HEK293 (cell line): Measurements from ENCODE around the gene DCN.

Experiments
- CTCF ChIP-seq: fragments of 450-650 bp; formaldehyde crosslinking; IDR thresholded peaks from 2 replicates; pipeline ENCODE4 v1.5.1; 2016; ENCODE audit warnings: missing biosample characterization, missing genetic modification characterization
- HOXA7 ChIP-seq: sonication (generic); formaldehyde crosslinking; IDR thresholded peaks from 2 replicates; pipeline ENCODE4 v1.8.1; 2022; ENCODE audit warnings: missing genetic modification reagents, borderline replicate concordance
- YY1 ChIP-seq: fragments of 450-650 bp; formaldehyde crosslinking; IDR thresholded peaks from 2 replicates; pipeline ENCODE4 v1.5.1; 2018; ENCODE audit warnings: missing biosample characterization, missing genetic modification characterization
- TF ChIP-seq, protein P1 (sequence below): fragments of 450-650 bp; formaldehyde crosslinking; IDR thresholded peaks from 2 replicates; pipeline ENCODE4 v1.5.1; 2016; ENCODE audit warnings: missing biosample characterization, missing genetic modification characterization

DNA sequence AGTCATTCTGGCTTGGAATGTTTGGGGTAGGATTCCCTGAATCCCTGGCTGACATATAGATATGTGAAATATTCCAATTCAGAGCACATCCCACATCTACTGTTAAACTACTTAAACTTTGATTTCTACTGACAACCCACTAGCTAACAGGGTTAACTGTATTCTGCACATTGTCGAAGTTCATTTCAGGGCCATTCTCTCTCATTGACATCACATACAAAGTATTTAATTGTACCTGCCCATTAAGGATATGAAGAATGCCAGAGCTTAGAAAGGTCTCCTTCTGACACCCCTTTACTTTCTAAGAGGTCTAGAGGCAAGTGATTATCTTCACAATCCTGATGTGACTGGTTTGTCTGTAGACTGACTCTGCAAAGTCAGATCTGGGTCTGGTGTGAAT lies 2.8 kb upstream of the DCN start:
- TF ChIP-seq HOXA7 (CRISPR knock-in tag) (no peak), YY1 (tag by site-specific recombination) (no peak), CTCF (tag by site-specific recombination) (no peak)
- TF ChIP-seq, protein P1, sequence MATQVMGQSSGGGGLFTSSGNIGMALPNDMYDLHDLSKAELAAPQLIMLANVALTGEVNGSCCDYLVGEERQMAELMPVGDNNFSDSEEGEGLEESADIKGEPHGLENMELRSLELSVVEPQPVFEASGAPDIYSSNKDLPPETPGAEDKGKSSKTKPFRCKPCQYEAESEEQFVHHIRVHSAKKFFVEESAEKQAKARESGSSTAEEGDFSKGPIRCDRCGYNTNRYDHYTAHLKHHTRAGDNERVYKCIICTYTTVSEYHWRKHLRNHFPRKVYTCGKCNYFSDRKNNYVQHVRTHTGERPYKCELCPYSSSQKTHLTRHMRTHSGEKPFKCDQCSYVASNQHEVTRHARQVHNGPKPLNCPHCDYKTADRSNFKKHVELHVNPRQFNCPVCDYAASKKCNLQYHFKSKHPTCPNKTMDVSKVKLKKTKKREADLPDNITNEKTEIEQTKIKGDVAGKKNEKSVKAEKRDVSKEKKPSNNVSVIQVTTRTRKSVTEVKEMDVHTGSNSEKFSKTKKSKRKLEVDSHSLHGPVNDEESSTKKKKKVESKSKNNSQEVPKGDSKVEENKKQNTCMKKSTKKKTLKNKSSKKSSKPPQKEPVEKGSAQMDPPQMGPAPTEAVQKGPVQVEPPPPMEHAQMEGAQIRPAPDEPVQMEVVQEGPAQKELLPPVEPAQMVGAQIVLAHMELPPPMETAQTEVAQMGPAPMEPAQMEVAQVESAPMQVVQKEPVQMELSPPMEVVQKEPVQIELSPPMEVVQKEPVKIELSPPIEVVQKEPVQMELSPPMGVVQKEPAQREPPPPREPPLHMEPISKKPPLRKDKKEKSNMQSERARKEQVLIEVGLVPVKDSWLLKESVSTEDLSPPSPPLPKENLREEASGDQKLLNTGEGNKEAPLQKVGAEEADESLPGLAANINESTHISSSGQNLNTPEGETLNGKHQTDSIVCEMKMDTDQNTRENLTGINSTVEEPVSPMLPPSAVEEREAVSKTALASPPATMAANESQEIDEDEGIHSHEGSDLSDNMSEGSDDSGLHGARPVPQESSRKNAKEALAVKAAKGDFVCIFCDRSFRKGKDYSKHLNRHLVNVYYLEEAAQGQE (tag by site-specific recombination): no peak
